ENCODE measurements around the gene ADGRV1. TPM values are rescaled to one million over a fixed set of nuclear protein-coding genes. Genes with fewer than 3 reads are reported as not detected.

ADGRV1 gene
- total RNA-seq, 1 donor from 2014 or later: 474 TPM

DNA sequence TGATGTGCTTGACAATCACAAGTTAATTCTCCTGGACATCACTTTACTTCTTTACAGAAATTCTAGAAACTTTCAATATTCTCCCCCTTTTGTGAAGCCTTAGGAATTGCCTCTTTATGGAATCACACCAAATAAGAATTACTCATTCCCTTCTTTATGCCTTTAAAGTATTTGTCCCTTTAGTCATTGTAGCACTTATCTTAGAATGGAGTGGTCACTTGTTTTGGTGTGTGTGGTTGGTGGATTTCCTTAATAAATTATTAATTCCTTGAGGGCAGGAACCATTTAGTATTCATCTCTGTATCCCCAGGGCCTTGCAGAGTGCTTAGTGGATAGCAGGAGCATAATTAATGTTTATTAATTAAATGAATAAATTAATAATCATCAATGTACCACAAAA lies 517.5 kb downstream of the ADGRV1 start:
- DNase-seq: no peak

DNA sequence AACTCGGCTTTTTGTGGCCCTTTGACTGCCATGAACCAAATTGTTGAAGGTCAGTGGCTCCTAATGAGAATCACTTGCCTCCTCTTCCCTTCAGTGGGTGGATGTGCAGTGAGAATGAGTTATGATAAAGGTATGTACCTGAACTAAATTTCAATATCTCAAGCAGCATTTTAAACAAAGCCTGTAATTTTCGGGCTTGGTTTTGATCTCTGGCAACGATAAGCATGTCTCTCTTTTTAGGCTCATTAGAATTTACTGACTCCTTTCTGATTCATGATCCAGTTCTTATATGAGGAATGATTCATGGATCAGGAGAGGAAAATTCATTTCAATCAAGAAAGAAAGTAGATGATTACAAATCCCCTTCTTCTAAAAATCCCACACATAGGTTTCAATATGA lies 519.0 kb downstream of the ADGRV1 start:
- DNase-seq: no peak

DNA sequence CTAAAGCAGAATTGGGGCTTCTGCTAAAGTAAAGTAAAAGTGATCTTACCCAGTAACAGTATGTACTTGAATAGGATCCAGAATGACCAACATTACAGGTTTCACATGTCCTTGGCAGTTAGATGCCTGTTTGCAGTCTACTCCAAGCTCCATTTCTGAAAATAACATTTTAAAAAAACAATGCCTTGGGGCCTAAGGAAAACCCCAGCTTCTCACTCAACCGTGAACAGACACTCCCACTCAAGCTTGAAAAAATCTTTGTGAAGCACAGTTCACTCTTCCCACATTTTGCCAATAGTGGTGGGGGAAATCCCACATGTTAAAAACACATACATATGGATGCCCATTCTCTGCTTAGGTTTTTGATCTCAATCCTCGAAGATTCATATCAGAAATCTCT lies 520.4 kb downstream of the ADGRV1 start:
- no peak for DNase-seq

DNA sequence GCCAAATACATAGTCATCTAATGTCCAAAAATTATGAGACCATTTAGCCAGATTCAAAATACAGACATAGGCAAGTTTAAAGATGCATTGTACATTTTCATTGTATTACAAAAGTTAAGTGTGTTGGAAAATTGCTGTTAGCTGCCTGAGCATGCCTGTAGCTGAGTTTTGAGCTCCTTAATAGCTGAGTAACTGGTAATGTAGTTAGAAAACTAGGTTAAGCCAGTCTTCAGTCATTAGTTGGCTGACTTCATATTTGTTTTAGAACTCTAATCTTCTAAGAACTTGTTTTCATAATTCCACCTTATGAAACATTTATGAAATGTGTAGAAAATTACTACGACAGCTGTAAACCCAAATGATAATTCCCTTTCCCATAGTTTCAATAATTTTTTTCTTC lies 531.2 kb downstream of the ADGRV1 start:
- no peak for DNase-seq

DNA sequence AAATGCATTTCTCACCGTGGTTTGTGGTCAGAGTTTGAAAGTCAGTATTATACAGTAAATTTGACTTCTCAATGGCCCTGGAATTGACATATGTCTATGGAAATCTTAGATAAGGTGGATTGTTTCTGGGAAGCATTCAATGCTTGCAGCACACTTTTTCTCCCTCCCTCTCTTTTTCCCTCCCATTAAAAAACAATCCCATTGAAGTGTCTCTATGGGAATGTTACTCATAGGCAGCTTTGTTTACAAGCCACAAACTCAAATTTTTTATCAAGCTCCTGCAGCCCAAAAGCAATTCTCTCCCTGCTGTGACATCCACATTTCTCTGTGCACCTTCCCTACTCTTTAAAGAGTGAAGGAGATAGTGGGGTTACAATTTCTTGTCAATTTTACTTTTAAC lies 532.4 kb downstream of the ADGRV1 start:
- no peak for DNase-seq

DNA sequence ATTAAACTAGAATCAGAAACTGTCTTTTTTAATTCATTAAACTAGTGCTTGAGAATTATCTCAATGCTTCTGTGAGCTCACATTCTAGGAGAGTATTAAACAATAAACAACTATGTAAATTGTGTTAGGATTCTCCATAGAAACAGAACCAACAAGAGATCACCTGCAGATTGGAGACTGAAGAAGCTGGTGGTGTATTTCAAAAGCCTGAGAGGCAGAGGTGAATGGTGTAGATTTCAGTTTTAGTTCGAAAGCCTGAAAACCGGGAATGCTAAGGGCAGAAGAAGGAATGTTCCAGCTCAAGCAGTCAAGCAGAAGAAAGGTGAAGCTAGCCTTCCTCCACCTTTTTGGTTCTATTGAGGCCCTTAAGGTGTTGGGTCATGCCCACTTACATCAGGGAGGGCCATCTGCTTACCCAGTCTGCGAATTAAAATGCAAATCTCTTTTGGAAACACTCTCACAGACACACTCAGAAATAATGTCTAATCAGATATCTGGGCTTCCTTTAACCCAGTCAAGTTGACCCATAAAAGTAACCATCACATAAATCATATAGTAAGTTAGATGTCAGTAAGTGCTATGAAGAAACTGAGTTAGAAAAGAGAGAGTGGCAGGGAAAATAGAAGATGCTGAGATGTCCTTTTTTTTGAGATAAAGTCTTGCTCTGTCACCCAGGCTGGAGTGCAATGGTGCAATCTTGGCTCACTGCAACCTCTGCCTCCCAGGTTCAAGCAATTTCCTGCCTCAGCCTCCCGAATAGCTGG lies 533.1 kb downstream of the ADGRV1 start:
- DNase-seq: no peak

DNA sequence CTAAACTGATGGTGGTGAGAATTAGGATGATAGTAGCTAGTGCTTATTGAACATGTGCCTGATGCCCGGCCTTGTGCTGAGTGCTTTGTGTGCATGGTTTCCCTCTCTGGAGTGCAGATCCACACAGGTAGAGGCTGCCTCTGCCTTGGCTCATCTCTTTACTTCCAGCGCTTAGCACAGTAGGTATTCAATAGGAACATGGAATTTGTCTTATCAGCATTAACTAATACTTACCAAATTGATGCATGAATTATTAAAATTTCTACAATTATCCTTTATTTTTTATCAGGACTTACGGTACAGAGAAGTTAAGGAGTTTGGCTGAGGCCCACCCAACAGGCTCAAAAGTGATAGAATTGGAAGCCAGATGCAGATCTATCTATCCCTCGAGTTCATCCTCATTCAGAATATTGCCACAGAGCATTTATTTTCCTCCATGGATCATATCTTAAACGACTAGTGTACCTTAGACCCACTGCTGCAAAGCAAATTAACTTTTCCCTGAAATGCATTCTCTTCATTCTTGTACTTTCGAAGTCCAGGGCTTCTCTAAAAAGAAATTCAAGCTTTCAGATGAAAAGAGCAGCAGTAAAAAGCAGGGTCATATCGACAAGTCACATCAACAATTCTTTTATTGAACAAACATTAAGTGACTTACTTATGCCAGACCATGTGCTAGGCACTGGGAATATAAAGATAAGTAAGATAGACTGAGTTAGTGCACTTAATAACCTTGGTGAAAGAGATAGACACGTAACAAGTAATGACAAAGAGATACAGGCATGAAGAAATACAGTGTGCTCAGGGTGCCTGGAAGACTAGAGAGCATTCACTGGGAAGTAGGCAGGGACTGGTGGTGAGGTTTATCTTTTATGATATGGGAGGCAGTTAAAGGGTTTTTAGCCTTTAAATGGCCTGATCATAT lies 534.5 kb downstream of the ADGRV1 start:
- DNase-seq: no peak

DNA sequence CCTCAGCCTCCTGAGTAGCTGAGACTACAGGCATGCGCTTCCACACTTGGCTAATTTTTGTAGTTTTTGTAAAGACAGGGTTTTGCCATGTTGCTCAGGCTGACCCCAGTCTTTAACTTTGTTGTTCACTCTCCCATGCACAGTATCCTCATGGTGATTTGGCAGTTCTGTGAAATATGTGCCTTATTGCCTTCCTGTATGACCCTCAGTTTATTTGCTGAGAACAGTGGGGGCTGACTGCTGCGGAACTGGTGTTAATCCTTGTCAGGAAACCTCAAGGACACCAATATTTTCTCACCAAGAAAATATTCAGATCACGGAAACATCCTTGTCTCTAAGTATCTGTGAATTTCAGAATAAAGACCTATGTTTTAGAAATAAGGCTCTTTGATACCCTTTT lies 536.7 kb downstream of the ADGRV1 start:
- DNase-seq: no peak

DNA sequence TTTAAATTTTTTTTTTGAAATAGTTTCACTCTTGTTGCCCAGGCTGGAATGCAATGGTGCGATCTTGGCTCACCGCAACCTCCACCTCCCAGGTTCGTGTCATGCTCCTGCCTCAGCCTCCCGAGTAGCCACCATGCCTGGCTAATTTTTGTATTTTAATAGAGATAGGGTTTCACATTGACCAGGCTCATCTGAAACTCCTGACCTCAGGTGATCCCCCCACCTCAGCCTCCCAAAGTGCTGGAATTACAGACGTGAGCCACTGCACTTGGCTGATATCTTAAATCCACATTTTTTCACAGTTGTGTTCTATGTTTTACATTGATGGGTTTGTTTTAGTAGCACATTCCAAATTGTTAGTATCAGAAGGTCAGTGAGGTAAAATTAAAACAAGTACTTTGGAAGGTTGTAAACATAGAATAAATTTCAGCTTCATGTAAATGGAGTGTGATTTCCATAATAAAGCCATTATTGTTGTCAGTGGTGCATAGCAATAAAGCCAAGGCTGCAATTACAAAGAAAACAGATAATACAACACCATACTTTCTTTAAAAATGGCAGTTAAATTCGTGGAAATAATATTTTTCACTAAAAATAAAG lies 537.3 kb downstream of the ADGRV1 start:
- no peak for DNase-seq

DNA sequence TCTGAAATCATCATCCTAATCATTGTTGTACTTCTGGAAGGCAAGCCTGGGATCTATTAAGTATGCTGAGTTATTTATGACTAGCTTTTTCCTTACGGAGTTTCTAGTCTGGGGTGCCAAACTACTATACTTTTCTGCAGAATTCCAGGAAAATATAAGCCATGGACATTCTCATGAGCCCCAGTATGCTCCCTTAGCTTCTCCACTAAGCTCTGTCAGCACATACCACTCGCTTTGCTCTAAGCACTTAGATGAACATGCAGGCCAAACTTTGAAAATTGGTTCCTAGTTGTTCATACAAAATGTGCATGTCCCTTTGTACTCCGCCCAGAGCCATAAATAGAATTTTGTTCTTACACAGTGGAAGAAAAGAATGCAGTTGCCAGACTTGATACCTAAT lies 539.9 kb downstream of the ADGRV1 start:
- DNase-seq: no peak

DNA sequence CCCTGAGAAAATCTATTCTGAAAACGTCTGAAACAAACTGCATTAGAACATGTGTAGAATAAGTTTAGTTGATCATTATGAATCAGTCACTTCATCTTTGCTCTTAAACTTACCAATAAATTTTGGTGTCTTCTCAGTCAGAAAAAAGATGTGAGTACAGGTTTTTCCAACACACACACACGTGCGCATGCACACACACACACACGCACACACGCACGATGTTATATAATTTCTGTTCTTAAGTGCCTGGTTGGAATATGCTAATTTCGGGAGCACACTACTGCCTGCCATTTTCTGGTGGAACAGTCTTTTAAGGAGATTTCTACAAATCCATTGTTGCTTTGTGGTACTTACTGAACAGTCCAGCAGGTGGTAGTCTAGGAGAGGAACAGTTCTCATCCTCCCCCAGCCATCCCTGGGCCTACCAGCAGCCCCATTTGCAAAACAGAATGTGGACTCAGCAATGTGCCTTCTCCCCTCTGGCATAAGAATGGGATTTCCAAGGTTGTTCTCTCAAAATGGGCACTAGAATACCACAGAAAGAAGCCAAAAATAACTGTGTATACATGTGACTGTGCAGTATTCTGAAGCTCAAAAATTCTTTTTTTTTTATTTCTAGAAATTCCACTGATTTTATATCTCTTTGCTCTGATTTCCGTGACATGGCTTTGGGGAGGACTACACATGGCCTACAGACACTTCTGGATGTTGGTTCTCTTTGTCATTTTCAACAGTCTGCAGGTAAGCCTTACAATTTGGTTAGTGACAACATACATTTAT lies 543.2 kb downstream of the ADGRV1 start:
- DNase-seq: peak; percentile 42

DNA sequence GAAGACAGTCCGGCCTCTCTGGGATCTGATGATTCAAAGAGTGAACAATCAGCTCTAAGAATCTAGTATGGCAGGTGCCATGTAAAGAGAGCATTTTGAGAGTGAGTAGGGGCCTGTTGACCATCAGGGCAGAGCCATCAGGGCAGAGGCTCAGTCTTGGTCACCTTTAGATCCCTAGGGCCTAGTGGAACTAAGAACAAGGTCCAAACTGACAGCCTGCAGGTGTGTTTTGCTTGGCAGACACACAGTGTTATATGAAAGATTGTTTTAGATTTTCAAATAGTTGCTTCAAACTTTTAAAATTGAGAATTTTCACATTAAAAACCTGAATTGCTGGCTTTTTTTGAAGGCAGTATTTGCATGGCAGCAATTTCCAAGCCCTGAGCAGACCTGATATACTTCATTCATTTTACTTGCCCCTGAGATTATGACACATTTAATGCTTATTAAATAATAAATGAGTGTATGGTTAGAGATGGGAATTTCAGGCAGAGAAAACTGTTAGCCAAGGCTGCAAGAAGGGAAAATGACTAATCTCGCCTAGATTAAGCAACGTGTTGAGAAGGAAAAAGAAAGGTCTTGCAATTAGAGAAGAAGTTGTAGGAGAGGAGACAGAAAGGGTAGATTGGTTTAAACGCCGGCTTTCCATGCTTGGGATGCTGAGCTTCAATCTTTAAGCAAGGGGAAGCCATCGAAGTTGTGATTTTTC lies 544.9 kb downstream of the ADGRV1 start:
- no peak for DNase-seq

DNA sequence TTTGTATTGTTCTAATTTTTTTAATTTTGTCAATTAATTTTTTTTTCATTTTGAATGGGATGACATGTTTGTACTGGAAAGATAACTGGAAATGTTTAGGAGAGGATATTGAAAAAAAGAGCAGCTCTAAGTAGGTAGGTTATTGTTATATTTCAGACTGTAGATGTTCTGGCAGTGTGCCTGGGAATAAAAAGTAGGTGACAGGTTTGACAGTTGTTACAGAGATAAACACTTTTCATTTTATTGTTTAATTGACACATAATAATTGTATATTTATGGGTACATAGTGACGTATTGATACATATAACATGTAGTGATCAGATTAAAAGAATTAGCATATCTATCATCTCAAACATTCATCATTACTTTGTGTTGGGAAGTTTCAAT lies 545.5 kb downstream of the ADGRV1 start:
- no peak for DNase-seq

DNA sequence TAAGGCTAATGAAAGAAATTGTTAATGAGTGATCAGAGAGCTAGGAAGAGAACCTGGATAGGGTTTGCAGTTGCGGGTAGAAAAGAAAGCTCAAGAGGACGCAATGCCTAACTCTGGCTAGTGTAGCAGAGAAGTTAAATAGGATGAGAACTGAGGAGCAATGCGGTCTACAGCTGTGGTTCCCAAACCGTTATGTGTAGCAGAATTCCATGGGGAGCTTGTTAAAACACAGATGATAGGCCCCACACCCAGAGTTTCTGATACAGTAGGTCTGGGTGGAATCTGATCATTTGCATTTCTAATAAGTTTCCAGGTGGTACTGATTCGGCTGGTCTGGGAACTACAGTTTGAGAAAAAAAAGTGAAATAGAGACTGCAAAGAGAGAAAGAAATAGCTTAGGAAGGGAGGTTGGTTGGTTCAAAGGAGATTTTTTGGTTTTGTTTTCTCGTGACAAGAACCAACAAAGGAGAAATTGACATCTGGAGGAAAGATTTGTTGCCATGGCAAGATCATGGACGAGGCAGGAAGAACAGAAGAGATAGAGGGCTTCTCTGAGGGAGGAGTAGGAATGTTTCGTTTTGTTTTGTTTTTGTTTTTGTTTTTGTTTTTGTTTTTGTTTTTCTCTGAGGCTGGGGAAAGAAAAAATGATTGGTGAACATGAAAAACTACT lies 548.4 kb downstream of the ADGRV1 start:
- DNase-seq: no peak

DNA sequence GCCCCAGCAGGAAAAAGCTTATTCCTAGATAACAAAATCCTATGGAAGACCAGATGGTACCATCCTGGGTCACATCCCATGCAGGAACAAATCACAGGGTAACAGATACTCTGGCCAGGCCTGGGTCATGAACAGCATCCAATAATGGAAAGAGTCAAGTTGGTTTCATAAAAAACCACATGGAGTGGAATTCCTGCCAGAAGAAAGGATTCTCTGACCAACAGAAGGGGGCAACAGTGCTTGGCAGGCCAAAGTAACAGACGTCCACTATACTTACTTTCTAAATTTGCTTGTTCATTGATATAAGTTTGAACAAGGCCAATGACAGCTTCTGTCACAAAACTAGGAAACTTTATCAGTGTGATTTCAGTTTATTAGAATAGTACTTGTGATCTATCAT lies 551.0 kb downstream of the ADGRV1 start:
- no peak for DNase-seq

DNA sequence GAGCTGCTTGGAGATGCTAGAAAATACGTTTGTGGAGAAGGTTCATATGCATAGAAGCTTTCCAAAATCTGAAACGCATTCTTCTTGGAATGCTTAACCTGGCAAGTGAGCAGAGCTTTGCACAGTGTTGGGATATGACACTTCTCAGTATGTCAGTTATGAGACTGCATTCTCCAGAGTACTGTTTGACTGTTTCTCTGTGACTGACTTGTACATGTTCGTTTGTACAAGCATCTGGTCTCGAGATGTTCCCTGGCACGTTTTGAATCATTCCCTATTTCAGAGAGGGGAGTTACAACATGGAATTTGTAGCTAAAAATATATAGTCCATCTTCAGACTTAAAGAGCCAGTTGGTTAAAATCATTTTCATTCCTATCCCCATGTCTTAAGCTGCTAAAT lies 552.1 kb downstream of the ADGRV1 start:
- no peak for DNase-seq

DNA sequence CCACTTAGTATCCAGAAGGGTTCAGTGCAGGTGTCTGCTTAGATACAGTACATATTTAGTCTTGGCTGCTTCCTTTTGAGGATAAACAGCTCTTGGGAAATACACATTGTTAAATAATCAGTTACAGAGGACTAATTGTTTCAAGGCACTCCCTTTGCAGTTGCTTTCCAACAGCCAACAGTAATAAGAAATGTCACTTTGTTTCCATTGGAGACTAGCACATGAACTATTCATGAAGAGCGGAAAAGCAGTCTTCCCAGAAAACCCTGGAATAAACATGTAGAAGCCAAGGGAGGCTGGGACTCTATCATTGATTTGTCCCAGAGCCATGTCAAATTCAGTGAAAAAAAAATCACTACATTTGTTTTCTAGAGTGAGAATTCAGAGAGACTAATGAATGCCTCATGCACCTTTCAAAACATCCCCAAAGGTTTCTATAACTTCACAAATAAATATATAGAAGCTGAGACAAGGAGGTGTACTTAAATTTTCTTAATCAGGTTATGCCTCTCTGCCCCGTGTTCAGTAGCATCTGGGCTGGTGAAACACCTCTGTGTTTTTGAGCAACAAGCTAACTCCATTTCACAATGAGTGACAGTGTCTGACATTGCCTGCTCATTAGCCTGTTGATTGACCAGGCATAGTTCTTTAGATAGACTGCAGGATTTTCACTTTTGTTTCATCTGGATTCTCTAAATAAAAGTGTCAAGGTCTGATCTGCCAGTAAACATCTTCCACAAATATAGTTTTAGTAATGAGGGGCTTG lies 553.1 kb downstream of the ADGRV1 start:
- DNase-seq: no peak

DNA sequence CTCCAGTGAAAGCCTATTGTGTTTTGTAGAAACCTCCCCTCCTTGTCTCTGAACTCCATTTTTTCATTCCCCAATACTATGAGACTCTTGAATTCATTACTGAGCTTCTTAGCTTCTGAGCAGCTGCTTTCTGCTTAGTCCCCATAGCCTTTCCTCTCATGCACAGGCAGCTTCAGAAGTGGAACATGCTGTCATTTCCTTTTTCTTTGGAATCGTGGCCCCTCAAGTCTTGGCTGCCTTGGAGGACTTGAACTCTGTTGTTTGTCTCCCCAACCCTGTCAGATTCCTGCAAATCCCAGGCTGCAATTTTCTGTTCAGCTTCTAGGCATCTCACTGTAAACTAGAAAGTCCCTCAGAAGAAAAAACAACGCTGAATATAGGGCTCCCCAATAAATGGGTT lies 556.1 kb downstream of the ADGRV1 start:
- no peak for DNase-seq

DNA sequence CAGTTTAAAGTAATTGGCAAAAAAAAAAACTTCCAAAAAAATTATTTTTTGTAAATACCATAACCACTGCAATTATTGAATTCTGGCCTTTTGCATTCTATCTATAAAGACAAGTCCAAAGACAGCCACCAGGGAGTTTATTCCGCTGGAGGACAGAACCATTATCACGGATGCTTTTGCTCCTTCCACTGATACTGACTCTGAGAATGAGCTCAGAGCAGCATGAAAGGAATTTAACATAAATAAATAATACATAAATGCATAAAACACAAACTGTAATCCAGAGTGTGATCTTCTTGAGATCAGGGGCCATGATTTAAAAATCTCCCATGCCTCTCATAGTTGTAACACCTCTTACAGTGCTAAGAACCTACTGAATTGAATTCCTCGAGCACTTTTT lies 559.8 kb downstream of the ADGRV1 start:
- no peak for DNase-seq

DNA sequence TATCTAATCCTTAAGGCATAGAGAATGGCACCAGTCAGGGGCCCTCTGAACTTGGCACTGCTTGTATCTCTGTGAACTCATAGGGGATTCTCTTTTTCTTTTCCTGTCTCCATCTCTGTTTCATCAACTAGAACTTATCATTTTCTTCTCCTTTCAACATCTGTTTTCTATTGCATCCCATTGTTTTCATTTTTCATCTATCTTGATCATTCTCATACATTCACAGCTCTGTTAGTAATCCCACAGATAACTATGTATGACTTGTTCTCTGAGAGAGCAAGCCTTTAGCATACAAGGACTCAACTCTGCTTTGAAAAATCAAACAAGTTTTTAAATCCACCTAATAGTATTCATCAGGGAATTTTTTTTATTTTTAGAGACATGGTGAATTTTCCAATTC lies 560.2 kb downstream of the ADGRV1 start:
- no peak for DNase-seq

DNA sequence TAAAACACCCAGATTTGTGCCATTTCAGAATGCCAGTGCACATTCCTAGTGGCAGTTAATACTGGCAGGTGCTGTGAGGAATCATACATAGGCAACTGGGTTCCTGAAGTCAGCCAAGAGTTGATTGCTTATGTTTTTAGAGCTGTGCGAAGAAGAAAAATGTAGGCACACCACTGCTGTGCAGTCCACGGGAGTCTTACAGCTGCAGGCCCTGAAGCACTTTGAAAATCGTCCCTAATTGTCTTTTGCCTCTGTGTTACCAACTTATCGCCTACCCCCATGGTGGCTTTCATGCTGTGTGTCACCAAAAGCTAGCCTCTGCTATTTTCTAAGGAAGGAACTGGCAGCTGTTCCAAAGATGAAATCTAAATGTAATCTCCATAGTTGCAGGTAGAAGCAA lies 560.6 kb downstream of the ADGRV1 start:
- DNase-seq: no peak

Measured in occipital lobe (tissue), 2 donors.